Measurements from ENCODE around the gene TAC4.

- TF ChIP-seq EZH2 (IDR thresholded peaks at IDR 0.05; ENCODE audit: low read depth, unreplicated experiment) = peak; percentile 44
- TF ChIP-seq REST (IDR thresholded peaks at IDR 0.05; ENCODE audit: unreplicated experiment) = no peak
Measured at GRCh38 chr17:49850772-49851386, 3.0 kb upstream of the TAC4 start.
